Adrenal gland (tissue), 12 donors: ENCODE data around the gene ADARB2. TPM values are rescaled to one million over a fixed set of nuclear protein-coding genes. Genes with fewer than 3 reads are reported as not detected.

ENCODE experiments used
- DNase-seq, 7 donors: peaks; one replicate each; pipeline ENCODE4 v3.0.0-alpha.2; 2019 to 2020
- H3K27ac ChIP-seq, 5 donors: fragments of 200-600 bp; sonication (generic) in 4 of 5; 1 replicate in 3 of 5; 2 replicates in 2 of 5; pipeline versions ENCODE4 v1.5.1 to v1.8.0; 2016 to 2020; ENCODE audit warnings: mild to moderate bottlenecking in 1 of 5
- H3K27me3 ChIP-seq: fragments of 200-600 bp; 2 replicates; pipeline ENCODE4 v1.8.0; 2021
- H3K36me3 ChIP-seq, 2 donors: fragments of 200-600 bp; replicated peaks in 1 of 2; 1 replicate in 1 of 2; 2 replicates in 1 of 2; pipeline versions ENCODE4 v1.5.1 to v1.8.0; 2018 to 2022
- H3K4me1 ChIP-seq, 2 donors: fragments of 200-600 bp; replicated peaks in 1 of 2; 1 replicate in 1 of 2; 2 replicates in 1 of 2; pipeline versions ENCODE4 v1.5.1 to v1.8.0; 2018 to 2021
- H3K4me3 ChIP-seq, 4 donors: fragments of 200-600 bp; sonication (generic) in 3 of 4; one replicate each; pipeline ENCODE4 v1.5.1; 2016 to 2018
- H3K9me3 ChIP-seq, 3 donors: fragments of 200-600 bp; sonication (generic) in 1 of 3; replicated peaks in 1 of 3; 1 replicate in 2 of 3; 2 replicates in 1 of 3; pipeline versions ENCODE4 v1.5.1 to v1.8.0; 2016 to 2021
- CTCF ChIP-seq, 6 experiments: fragments of 450-650 bp in 4 of 6; fragments of 200-600 bp in 2 of 6; sonication (generic) in 1 of 6; IDR thresholded peaks; 1 replicate in 5 of 6; 2 replicates in 1 of 6; pipeline versions ENCODE4 v1.5.1 to v1.8.0; 2016 to 2021; ENCODE audit warnings: antibody characterized with exemption in 6 of 6, mild to moderate bottlenecking in 2 of 6, moderate library complexity in 1 of 6
- POLR2A ChIP-seq, 2 donors: fragments of 450-650 bp; IDR thresholded peaks; one replicate each; pipeline ENCODE4 v1.6.1; 2017; ENCODE audit warnings: antibody characterized with exemption in 2 of 2, mild to moderate bottlenecking in 2 of 2, moderate library complexity in 1 of 2
- WGBS, 4 donors: extraction: QIAGEN DNeasy Blood & Tissue Kit in 2 of 4; methylation state at CpG; one replicate each; pipeline versions ENCODE4 v1.1.5 to v1.1.7; 2013 to 2017; 5-methylcytosine and 5-hydroxymethylcytosine counted together
- intact Hi-C, 2 donors: fragments of 100-400 bp; cut with DNase I; formaldehyde crosslinking; loops; one replicate each; pipeline versions ENCODE4 v1.14.1 to v1.15.0; 2022 to 2023
- polyA plus RNA-seq, 3 donors: library from polyadenylated mRNA; stranded (reverse); fragments of 200-250 nt in 2 of 3; fragments of 350-450 nt in 1 of 3; fragmentation: Illumina TruSeq in 1 of 3; extraction: RNeasy Lipid Tissue Mini Kit (QIAGEN cat#74804) in 1 of 3; gene quantifications; one replicate each; pipeline ENCODE4 v1.2.3, GENCODE V29; 2013 to 2014
- total RNA-seq, 9 donors: library from RNA; depleted of rRNA in 4 of 9; stranded (reverse); fragments of >200 nt in 4 of 9; fragments of 120-200 nt in 1 of 9; fragmentation: NEBNext Ultra II Directional in 1 of 9; extraction: Animal tissue kit (Norgen Biotek cat#: 25700) in 1 of 9; gene quantifications; one replicate each; pipeline versions ENCODE4 v1.1.0 to v1.2.4, GENCODE V29; 2013 to 2023
- donor health status: healthy with polysubstance abuse.
- donor health status: Bipolar disorder and iron deficiency.
- donor health status: DM: yes; HTN: yes; CAD: no.
- donor health status: DM: no; HTN: no; CAD: no.
- donor health status: DM: no; HTN: no; CAD: no.
- donor health status: DM: yes; HTN: yes; CAD: no.

Gene ADARB2
- total and polyA plus RNA-seq, 12 donors = 0.14 to 3.1 (median 0.91) TPM

GRCh38 chr10:1406967-1407945 is 330.1 kb downstream of the ADARB2 start:
- H3K4me1 ChIP-seq = no peaks in the 10 kb centered on the region
- TF ChIP-seq CTCF (IDR thresholded peaks at IDR 0.05) = no peak
- TF ChIP-seq POLR2A (IDR thresholded peaks at IDR 0.05) = no peak
- H3K9me3 ChIP-seq = no peaks in the 10 kb centered on the region
- intact Hi-C loops = no loop called here
- H3K36me3 ChIP-seq = no peaks in the 10 kb centered on the region
- DNase-seq = no peak
- WGBS, 4 donors = 69 to 80% (median 70%) methylated on average over 10 to 25 of the region's 25 CpGs
- no peak overlapping the region for H3K4me3 ChIP-seq
- H3K27ac ChIP-seq = no peak overlapping the region
- no peaks in the 10 kb centered on the region for H3K27me3 ChIP-seq

- H3K4me1 ChIP-seq = no peaks in the 10 kb centered on the region
- no peaks in the 10 kb centered on the region for H3K36me3 ChIP-seq
- H3K4me3 ChIP-seq = no peak overlapping the region
- no peak for DNase-seq
- H3K27ac ChIP-seq = no peak overlapping the region
- no peaks in the 10 kb centered on the region for H3K9me3 ChIP-seq
- intact Hi-C loops = no loop called here
- TF ChIP-seq CTCF (IDR thresholded peaks at IDR 0.05) (no peak), POLR2A (IDR thresholded peaks at IDR 0.05) (no peak)
- WGBS, 4 donors = 67 to 89% (median 80%) methylated on average over 10 to 14 of the region's 14 CpGs
- H3K27me3 ChIP-seq = no peaks in the 10 kb centered on the region
These were observed 331.0 kb downstream of the ADARB2 start for GRCh38 chr10:1406132-1406966.

DNA sequence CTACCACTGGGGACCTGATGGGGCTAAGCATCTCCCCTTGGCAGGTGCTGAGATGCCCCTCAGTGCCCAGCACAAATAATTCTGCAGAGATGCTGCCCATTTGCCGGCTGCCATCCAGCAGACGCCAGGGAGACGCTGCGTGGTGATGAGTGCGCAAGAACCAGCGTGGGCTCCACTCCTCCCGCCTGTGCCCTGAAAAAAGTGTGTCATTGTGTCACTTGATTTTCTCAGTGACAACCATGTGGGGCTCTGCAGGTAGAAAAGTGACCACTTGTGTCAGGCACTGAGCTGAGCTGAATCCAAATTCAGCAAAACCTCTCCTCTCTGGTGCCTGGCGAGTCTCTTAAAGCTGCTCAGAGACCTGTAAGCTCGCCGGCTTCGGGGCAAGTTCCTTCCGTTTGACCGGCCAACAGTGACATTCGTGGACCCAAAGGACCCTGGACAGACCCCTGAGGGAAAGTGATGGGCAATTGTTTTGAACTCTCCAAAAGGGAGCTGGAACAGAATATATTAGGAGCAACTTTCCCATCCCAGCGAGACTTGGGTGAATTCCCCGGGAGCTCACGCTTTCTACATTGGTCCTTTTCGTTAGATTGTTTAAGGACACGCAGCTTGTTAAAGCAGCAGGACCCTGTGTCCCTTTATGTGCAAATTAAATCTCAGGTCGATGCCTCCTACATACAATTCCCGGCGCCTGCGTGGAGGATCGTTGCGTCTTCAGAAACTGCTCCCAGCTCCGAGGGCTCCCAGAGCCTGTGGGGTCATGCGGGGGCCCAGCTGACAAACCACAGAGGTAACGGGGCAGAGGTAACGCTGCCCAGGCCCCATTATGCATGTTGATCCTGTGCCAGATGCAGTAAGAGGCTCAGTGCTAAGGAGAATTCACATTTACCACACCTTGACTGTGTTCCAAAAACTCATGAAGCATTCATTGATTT is 332.7 kb downstream of the ADARB2 start:
- intact Hi-C loops = no loop called here
- no peak overlapping the region for H3K4me3 ChIP-seq
- H3K27ac ChIP-seq = no peak overlapping the region
- no peaks in the 10 kb centered on the region for H3K36me3 ChIP-seq
- TF ChIP-seq POLR2A (IDR thresholded peaks at IDR 0.05) (no peak), CTCF (IDR thresholded peaks at IDR 0.05) (no peak)
- no peaks in the 10 kb centered on the region for H3K27me3 ChIP-seq
- WGBS, 4 donors = 78 to 81% (median 79%) methylated on average over 22 to 29 of the region's 29 CpGs
- no peak for DNase-seq
- H3K9me3 ChIP-seq = no peaks in the 10 kb centered on the region
- H3K4me1 ChIP-seq = no peaks in the 10 kb centered on the region
